ENCODE measurements around the gene SRGAP1.

- no peak for TF ChIP-seq SMARCC2 (IDR thresholded peaks at IDR 0.05; ENCODE audit: low read depth)
- no peak for TF ChIP-seq ZBTB2 (IDR thresholded peaks at IDR 0.05)
- TF ChIP-seq ZNF695 (CRISPR knock-in tag; IDR thresholded peaks at IDR 0.05) = no peak
These were observed 257.8 kb downstream of the SRGAP1 start for GRCh38 chr12:64102339-64102738.

Data from K562 (cell line).